22Rv1 (cell line): Measurements from ENCODE around the gene HBE1.
"Not testable (repeated sequence)": the region's sequence is repeated elsewhere in the genome, so short reads cannot be mapped to it uniquely, and the experiment has no call there.

ENCODE experiments used
- H3K27ac ChIP-seq: fragments of 450-650 bp; 2 replicates; pipeline ENCODE4 v1.5.1; 2017
- ZFX ChIP-seq: fragments of 450-650 bp; IDR thresholded peaks from 2 replicates; pipeline ENCODE4 v1.6.1; 2017; ENCODE audit warnings: antibody characterized with exemption, borderline replicate concordance
- TF ChIP-seq, protein P1 (sequence below): fragments of 450-650 bp; IDR thresholded peaks from 2 replicates; pipeline ENCODE4 v1.5.1; 2017; ENCODE audit warnings: mild to moderate bottlenecking

The HBE1 gene

DNA sequence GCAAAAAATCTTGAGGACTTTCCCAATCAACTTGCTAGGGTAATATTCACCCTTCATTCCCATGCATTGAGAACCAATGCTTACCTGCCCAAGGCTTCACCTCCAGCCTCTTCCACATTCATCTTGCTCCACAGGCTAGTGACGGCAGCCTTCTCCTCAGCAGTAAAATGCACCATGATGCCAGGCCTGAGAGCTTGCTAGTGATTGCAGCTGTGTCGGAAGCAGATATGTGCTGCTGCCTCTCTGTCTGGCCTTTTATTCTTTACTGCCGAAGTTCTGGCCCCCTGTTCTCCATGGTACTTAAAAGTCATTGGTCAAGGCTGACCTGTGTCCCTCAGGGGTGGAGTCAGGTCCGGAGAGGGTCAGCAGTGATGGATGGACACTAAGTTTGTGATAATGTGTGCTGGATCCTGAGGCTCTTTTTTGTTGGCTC, at the start of gene HBE1:
TSS of gene HBE1 (minus strand) at position 231 of the 433 bp plus-strand sequence. CDS start at position 176, 55 bp downstream.
- no peak for TF ChIP-seq ZFX
- TF ChIP-seq, protein P1, sequence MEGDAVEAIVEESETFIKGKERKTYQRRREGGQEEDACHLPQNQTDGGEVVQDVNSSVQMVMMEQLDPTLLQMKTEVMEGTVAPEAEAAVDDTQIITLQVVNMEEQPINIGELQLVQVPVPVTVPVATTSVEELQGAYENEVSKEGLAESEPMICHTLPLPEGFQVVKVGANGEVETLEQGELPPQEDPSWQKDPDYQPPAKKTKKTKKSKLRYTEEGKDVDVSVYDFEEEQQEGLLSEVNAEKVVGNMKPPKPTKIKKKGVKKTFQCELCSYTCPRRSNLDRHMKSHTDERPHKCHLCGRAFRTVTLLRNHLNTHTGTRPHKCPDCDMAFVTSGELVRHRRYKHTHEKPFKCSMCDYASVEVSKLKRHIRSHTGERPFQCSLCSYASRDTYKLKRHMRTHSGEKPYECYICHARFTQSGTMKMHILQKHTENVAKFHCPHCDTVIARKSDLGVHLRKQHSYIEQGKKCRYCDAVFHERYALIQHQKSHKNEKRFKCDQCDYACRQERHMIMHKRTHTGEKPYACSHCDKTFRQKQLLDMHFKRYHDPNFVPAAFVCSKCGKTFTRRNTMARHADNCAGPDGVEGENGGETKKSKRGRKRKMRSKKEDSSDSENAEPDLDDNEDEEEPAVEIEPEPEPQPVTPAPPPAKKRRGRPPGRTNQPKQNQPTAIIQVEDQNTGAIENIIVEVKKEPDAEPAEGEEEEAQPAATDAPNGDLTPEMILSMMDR, result no peak
- H3K27ac ChIP-seq, result no peak within 1 kb of the TSS

DNA sequence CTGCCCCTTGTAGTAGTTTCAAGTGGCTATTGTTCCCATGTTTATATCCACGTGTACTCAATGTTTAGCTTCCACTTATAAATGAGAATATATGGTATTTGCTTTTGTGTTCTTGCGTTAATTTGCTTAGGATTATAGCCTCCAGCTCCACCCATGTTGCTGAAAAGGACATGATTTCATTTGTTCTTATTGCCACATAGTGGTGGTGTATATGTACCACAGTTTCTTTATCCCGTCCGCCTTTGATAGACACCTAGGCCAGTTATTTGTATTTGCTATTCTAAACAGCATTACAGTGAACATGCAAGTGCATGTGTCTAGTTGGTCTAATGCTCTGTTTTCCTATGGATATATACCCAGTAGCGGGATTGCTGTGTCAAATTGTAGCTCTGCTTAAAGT, 47.5 kb upstream of the HBE1 start:
- no peak overlapping the region for H3K27ac ChIP-seq
- TF ChIP-seq ZFX, result no peak
- TF ChIP-seq, protein P1, result no peak

DNA sequence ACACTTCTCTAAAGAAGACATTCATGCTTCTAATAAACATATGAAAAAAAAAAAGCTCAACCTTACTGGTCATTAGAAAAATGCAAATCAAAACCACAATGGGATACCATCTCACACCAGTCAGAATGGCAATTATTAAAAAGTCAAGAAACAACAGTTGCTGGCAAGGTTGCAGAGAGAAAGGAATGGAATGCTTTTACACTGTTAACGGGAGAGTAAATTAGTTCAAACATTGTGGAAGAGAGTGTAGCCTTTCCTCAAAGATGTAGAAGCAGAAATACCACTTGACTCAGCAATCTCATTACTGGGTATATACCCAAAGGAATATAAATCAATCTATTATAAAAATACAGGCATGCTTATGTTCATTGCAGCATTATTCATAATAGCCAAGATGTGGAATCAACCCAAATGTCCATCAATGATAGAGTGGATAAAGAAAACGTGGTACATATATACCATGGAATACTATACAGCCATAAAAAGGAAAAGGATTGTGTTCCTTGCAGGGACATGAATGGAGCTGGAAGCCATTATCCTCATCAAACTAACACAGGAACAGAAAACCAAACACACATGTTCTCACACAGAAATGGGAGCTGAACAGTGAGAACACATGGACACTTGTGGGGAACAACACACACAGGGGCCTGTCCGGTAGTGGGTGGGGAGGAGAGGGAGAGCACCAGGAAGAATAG, 43.7 kb upstream of the HBE1 start:
- H3K27ac ChIP-seq, result not testable (repeated sequence)

DNA sequence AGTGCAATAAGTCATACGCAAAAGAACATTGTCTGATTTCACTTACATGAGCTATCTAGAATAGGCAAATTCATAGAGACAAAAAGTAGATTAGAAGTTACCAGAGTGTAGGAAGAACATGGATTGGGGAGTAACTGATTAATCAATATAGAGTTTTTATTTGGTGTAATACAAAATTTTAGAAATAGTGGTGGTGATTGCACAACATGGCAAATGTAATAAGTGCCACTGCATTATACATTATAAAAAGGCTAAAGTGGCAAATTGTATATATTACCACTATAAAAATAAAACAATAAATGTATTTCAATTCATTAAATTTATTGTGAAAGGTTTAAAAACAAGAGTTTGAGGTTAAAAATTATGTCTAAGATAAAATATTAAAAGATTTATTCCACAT, 40.7 kb upstream of the HBE1 start:
- H3K27ac ChIP-seq, result no peak overlapping the region
- TF ChIP-seq ZFX, result no peak
- TF ChIP-seq, protein P1, result no peak

DNA sequence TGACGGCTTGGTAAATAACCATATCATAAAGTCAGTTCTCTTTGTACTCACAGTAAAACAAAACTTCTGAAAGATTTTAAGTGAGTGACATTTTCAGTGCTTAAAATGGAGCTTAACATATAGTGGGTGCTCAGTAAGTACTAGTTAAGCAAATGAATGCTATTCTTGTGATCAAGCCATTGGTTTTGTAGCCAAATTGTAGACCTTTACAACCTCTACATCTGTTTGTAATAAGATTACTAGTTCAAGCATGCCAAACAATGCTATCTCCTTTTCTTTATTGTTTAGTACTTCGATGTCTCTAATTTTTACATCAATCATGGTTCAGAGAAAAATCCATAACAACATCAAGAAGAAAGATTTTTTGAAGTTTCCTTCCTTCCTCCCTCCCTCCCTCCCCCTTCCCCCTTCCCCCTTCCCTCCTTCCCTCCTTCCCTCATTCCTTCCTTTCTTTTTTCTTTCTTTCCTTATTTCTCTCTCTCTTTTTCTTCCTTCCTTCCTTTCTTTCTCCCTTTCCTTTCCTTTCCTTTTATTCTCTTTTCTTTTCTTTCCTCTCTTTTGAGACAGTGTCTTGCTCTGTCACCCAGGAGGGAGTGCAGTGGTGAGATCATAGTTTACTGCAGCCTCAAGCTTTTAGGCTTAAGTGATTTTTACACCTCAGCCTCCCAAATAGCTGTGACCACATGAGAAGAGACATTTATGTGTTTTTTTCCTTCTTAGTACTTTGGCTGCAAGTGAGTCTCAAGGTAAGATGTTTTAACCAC, 37.7 kb upstream of the HBE1 start:
- TF ChIP-seq, protein P1, result no peak
- no peak for TF ChIP-seq ZFX
- no peak overlapping the region for H3K27ac ChIP-seq

DNA sequence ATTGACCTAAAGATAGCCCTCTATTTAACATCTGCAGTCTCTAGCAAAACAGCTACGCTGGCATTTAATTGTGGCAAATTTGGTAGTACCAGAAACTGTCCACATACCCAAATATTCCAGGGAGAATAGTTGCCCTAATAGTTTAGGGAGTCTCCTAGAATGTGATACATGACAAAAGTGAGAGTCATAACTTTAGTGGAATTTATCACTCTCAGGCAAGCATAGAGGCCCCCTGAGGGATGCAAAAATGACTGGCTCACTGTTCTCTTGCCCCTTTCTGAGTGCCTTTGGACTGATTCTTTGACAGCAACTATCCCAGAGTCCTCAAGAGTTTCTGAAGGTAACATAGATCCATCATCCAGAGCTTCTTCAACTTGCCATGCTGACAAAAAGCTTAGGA, 34.3 kb upstream of the HBE1 start:
- no peak overlapping the region for H3K27ac ChIP-seq

DNA sequence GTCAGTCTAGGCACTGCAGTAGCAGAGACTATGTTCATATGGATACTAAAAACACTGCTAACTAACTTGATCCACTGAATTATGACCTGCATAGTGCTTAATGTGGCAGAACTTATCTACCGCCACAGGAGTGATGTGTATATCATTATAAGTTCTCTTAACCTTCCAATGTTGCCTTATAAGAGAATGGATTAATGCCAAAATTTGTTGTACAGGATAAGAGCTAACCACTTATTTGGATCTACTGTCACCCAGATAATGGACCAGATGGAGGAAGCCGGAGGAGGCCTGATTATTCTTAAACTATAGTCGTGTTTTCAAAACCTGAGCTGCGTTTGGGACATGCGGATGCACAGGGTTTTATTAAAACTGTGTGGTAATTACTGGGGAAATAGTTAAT, 33.9 kb upstream of the HBE1 start:
- no peak for TF ChIP-seq ZFX
- no peak overlapping the region for H3K27ac ChIP-seq

More for the DNA sequence above, 34.3 kb upstream of the HBE1 start:
- TF ChIP-seq, protein P1, result no peak
- no peak for TF ChIP-seq ZFX

DNA sequence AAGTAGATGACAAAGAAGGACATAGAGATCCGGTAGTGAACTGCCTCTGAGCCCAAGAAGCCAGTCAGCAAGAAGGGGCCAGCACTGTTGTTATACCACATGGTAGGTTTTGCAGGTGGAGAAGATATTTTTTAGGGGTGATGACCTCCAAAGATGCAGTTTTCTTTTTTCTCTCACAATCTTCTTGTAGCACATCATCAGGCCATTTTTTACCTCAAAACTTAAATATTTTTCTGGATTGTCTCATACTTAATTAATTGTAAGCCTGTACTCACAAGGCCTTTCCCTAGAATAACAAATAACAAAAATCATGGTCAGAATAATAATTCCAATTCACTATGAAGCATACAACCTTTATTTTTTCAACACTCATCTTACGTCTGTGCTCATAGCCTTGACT, 32.1 kb upstream of the HBE1 start, which contains the start of gene OR51B4:
TSS of gene OR51B4 (minus strand) at position 101 of the 400 bp plus-strand sequence. CDS start at position 101, 0 bp downstream.
- H3K27ac ChIP-seq, result no peak within 1 kb of the TSS
- TF ChIP-seq ZFX, result no peak
- TF ChIP-seq, protein P1, result no peak
